ENCODE data around the gene AP5Z1.

AP5Z1 gene

GRCh38 chr7:4824120-4824775, 48.8 kb downstream of the AP5Z1 start:
- H3K27ac ChIP-seq (replicated peaks) = no peak overlapping the region

GRCh38 chr7:4825081-4825480, 49.7 kb downstream of the AP5Z1 start:
- no peak for DNase-seq (ENCODE audit: low read depth in 1 of 2, low spot score in 1 of 2)
- Histone ChIP-seq H3K27me3 (ENCODE audit: insufficient read depth, poor library complexity, severe bottlenecking) (peaks cover 4% of the 10 kb centered on the region), H3K27ac (replicated peaks) (no peak overlapping the region), H3K4me3 (replicated peaks; ENCODE audit: insufficient read depth, low read length) (no peak overlapping the region)
- no peak for TF ChIP-seq SPI1 (IDR thresholded peaks at IDR 0.05; ENCODE audit: borderline replicate concordance, low read depth)
- TF ChIP-seq POLR2AphosphoS5 (IDR thresholded peaks at IDR 0.05; ENCODE audit: low read depth) = no peak
- TF ChIP-seq REST (IDR thresholded peaks at IDR 0.05; ENCODE audit: insufficient replicate concordance, low read depth) = no peak
- TF ChIP-seq GABPA (IDR thresholded peaks at IDR 0.05; ENCODE audit: low read depth) = no peak
- no peak for TF ChIP-seq CTCF (IDR thresholded peaks at IDR 0.05; ENCODE audit: insufficient read depth, low read length)

More at GRCh38 chr7:4824120-4824775, 48.8 kb downstream of the AP5Z1 start:
- no peak for DNase-seq (ENCODE audit: low read depth in 1 of 2, low spot score in 1 of 2)
- peaks cover 4% of the 10 kb centered on the region for H3K27me3 ChIP-seq (ENCODE audit: insufficient read depth, poor library complexity, severe bottlenecking)
- TF ChIP-seq CTCF (IDR thresholded peaks at IDR 0.05; ENCODE audit: insufficient read depth, low read length) = no peak
- TF ChIP-seq GABPA (IDR thresholded peaks at IDR 0.05; ENCODE audit: low read depth) = no peak
- TF ChIP-seq SPI1 (IDR thresholded peaks at IDR 0.05; ENCODE audit: borderline replicate concordance, low read depth) = no peak
- no peak for TF ChIP-seq POLR2AphosphoS5 (IDR thresholded peaks at IDR 0.05; ENCODE audit: low read depth)
- no peak for TF ChIP-seq REST (IDR thresholded peaks at IDR 0.05; ENCODE audit: insufficient replicate concordance, low read depth)
- H3K4me3 ChIP-seq (replicated peaks; ENCODE audit: insufficient read depth, low read length) = no peak overlapping the region

- TF ChIP-seq REST (IDR thresholded peaks at IDR 0.05; ENCODE audit: insufficient replicate concordance, low read depth) (no peak), POLR2AphosphoS5 (IDR thresholded peaks at IDR 0.05; ENCODE audit: low read depth) (no peak), SPI1 (IDR thresholded peaks at IDR 0.05; ENCODE audit: borderline replicate concordance, low read depth) (no peak), CTCF (IDR thresholded peaks at IDR 0.05; ENCODE audit: insufficient read depth, low read length) (no peak), GABPA (IDR thresholded peaks at IDR 0.05; ENCODE audit: low read depth) (no peak)
- Histone ChIP-seq H3K27me3 (ENCODE audit: insufficient read depth, poor library complexity, severe bottlenecking) (peaks cover 4% of the 10 kb centered on the region), H3K4me3 (replicated peaks; ENCODE audit: insufficient read depth, low read length) (no peak overlapping the region), H3K27ac (replicated peaks) (no peak overlapping the region)
- no peak for DNase-seq (ENCODE audit: low read depth in 1 of 2, low spot score in 1 of 2)
Measured at GRCh38 chr7:4828720-4829383, 53.4 kb downstream of the AP5Z1 start.
